ENCODE data around the gene ABCC4.

The ABCC4 gene

DNA sequence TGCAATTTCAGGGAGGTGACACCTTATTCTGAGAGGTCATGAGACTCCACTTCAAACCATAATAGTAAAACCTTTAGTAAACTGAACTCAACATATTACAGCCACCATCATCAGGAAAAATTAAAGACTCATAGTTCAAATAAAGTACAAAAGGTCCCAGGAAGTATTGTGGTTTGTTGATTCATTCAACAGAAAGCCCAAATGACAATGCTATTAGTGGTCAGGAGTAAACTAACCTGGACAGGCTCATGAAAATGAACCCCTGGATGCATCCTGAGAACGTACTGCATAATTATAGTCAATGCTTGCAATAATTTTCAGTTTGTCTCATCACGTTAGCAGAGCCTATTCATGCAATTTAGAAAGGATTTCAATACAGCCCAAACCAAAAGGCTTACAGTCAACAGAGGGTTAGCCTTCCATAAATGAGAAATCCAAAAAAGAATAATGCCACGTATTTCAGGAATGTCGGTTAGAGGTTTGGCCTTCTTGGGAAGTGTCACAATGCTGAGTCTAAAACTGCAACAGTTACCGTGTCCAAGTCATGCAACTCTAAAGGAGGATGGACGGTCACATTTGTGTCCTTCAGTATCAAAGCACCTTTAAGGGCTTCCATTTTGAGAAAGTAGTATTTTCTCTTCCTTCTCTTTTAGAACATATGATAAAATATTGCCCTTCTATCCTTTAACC is 280.8 kb downstream of the ABCC4 start:
- no peak for FAIRE-seq
- DNase-seq (ENCODE audit: insufficient read length, low spot score): no peak

DNA sequence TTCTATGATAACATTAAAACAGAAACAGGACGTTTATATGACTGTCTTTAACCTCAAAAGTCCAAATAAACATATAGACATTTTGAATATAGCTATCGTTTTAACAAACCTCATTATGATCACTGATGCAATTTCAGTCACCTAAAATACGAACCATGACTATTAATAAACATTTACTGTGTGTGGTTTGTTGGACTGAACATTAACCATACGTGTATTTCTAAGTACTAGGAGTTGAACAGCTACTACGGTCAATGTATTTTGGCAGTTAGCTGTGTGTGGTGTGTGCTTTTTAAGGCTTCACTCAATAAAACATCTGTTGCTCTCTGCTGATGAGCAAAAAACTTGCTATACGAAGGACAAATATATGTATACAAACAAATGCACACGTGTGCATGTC is 281.4 kb downstream of the ABCC4 start:
- FAIRE-seq: no peak
- no peak for DNase-seq (ENCODE audit: insufficient read length, low spot score)

DNA sequence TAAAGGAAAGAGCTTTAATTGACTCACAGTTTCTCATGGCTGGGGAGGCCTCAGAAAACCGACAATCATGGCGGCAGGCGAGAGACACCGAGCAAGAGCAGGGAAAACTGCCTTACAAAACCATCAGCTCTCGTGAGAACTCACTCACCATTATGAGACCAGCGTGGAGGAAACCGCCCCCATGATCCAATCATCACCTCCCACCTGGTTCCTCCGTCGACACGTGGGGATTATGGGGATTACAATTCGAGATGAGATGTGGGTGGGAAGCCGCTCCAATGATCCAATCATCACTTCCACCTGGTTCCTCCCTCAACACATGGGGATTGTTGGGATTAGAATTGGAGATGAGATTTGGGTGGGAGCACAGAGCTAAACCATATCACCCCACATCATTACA is 293.9 kb downstream of the ABCC4 start:
- no peak for DNase-seq (ENCODE audit: insufficient read length, low spot score)
- no peak for FAIRE-seq

DNA sequence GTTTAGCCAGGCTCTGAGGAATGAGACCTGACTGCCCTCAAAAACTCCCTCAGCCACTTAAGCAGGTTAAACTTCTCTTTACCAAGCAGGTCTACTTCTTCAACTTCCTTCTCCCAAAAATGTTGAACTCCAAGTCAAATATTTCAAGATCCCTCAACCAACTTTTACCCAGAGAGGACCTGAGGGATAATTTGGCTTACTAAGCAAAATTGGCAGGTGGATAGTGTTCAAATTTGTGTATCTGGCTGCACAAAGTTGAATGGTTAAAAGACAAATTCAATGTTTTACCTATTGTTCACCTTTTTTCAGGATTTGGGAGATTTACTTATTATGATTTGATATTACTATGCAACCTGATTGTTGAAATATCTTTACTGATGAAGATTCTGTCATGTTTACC is 296.0 kb downstream of the ABCC4 start:
- DNase-seq (ENCODE audit: insufficient read length, low spot score): no peak
- FAIRE-seq: no peak

DNA sequence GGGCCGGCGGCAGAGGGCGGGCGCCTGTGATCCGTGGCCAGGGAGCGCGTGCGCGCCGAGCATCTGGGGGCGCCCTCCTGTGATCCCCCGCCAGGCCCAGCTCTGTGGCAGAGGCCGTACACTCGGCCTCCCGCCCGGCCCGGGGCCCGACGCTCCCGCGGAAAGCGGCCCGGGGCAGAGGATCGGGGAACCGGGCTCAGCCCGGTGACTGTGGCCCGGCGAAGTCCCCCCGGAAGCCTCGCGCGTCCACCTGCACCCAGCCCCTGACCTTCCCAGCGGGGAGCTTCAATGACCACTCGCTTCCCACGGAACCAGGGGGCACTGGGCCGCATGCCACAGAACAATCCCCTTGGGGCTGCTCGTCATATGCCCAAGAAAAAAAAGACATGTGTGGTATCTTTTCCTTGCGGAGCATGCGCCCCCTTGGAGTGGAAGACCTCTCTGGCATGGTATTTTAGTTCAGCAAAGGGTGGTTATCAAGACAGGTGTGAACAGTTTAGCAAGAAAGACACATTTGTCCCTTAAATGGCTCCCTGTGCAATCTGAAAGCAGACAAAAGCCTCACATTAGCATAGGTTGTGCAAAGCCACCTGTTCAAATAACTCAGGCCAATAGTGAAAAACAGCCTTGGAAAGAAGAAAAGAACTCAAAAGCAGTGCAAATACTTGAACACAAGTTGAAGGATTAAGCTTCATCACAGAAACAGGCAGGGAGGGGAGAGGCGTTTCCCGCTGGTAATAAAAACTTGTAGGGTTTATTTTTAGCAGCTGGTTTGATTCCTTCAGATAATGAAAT is 298.0 kb downstream of the ABCC4 start:
- FAIRE-seq: no peak
- DNase-seq (ENCODE audit: insufficient read length, low spot score): no peak

DNA sequence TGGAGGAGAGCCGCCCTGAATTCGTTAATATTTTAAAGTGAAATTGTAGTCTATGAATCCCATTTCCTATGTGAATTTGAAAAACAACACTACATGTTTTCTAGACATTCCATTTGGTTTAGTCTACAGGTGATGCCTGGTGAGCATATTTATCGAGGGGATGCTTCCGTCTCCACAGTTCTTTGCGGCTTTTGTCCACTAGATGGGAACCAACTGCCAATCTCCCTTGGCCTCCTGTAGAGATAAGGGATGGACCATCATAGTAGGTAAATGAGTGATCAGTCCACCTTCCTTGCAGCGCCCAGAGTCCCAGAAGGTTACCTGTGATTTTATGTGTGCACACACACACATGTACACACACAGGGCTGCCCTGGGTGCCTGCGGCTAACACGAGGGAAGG is 299.1 kb downstream of the ABCC4 start:
- FAIRE-seq (no peak), DNase-seq (ENCODE audit: insufficient read length, low spot score) (no peak)

DNA sequence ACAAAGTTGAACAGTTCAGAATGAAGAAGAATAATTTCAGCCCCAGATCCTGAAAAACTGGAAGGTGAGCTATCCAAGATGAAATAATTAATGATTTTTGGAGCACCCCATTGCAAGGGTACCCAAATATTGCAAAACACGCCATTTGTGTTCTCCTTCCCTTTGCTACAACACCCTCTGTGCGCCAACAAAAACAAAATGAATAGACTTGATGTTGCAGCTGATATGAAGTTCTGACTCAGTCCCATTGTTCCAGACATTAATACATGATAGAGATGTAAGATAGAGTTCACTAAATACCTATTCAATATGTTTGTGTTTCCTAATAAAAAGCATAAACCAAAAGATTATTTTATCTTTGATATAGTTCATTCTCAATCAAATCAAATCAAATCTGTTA is 301.4 kb downstream of the ABCC4 start:
- FAIRE-seq: no peak

DNA sequence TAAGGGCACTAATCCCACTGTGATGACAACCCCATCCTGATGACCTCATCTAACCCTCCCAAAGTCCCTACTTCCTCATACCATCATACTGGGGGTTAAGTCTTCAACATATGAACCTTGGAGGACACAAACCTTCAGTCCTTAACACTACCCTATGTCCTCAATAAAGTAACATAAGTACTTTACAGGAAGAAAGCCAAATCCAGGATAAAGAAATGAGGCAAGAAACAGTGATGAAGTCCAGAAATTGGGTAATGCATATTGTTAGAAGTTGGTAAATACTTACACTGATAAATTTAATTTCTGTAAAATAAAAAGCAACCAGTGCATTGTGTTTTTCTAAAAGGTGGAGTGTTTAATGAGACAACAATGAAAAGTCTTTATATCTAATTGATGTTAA is 304.1 kb downstream of the ABCC4 start:
- no peak for DNase-seq (ENCODE audit: insufficient read length, low spot score)
- FAIRE-seq: no peak

More for the DNA sequence above, 301.4 kb downstream of the ABCC4 start:
- DNase-seq (ENCODE audit: insufficient read length, low spot score): no peak

DNA sequence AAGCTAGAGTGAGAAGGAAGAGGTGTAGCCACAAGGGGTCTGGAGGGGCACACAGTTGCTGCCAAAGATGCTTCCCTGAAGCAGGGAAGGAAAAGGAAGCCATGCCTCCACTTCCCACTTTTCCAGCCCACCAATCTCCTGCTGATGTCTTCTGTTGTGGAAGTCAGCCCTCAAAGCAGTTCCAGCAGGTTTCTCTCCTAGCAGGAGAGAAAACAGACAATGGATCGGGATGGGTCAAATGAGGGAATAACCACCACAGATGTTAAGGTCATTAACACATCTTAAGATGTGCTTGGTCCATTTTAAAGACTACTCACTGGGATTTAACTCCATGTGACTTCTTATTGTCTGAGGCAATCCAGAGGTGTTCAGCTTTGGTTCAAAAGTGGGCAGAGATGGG is 304.8 kb downstream of the ABCC4 start:
- no peak for FAIRE-seq
- no peak for DNase-seq (ENCODE audit: insufficient read length, low spot score)

DNA sequence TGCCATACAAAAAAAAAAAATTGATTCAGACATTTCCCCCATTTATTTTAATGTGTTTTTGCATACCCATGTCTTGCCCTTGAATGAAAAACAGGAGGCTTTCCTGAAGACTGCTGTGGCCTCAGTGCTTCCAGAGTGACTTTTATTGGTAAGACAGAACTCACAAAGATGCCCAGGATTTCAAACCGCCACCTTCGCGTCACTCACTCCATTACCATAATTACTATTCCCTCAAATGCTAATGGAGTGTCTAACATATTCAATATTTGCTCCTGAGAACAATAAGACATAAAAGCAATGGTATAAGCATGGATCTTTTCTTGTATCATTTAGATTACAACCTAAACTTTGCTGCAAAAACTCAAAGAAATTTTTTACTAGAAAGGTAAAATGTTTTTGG is 306.7 kb downstream of the ABCC4 start:
- DNase-seq (ENCODE audit: insufficient read length, low spot score): no peak
- no peak for FAIRE-seq

DNA sequence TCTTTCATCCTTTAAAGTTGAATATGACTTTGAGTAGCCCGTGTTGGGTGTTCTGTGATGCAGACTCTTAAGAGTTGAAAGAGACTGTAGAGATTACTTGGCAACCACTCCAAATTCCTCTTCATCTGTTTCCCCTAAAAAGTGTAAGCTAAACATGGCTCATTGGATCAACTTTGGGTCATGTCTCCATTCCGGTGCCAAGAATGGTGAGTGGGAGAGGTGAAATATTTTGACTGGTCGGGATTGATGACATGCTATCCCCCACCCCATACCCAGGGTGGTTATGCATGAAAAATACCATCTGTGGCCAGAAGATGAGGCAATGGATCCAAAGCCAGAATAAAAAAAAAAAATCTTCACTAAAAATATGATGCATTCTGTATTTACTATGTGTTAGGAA is 307.6 kb downstream of the ABCC4 start:
- FAIRE-seq (no peak), DNase-seq (ENCODE audit: insufficient read length, low spot score) (no peak)

DNA sequence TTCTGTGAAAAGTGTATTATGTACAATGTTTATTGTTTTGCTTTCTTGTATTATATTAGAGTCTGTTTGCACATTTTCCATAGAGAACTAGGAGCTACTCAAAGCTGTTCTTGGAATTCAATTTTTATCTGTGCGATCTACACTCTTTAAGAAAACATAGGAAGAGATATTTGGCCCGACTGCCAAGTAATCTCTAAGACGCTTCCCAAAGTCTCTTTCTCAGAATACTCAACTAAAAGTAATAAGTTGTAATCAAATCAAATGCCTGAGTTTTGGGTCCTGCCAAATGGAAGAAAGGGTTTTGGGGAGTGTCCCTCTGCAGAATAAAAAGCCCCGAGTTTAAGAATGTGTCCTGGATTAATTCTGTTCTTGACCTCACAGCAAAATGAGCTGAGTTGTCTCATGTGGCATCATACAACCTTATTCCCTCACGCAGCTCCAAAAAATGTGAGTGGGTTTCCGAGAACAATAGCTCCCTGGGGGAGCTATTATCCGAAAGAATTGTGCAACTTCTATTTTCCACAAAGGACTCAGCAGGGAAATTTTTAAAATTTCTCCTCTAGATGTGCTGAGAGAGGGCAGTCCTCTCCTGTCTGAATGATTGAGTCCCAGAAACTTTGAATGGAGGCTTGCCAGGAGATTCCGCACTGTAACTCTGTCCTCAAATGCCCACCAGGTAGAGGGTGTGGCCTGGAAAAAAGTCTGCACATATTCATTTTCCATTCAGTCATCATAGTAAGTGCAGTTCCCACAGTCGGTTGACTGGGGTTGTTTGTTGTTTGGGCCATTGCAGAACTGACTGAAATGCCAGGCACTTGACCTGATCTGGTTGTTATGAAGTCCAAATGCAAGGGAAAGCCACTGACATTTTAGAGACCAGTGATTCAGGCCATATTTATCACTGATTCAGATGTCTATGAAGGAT is 309.0 kb downstream of the ABCC4 start:
- no peak for FAIRE-seq

DNA sequence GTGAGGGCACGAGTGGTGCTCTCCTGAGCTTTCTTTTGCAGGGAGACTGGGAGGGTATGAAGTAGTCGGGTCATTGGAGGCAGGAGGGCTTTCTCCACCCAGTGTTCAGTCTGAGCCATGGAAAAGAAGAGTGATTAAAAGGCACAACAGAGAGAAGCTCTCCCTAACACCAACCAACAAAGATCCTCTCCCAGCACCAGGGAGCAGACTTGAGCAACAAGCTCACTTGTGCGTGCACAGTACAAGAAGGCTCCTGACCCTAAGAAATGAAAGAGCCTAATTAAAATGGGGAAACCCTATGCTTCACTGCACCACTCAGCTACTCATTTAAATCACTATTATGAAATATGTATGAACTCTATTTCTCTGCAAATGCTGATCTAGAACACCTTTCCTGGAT is 312.6 kb downstream of the ABCC4 start:
- FAIRE-seq (no peak), DNase-seq (ENCODE audit: insufficient read length, low spot score) (no peak)

More for the DNA sequence above, 309.0 kb downstream of the ABCC4 start:
- DNase-seq (ENCODE audit: insufficient read length, low spot score): no peak

DNA sequence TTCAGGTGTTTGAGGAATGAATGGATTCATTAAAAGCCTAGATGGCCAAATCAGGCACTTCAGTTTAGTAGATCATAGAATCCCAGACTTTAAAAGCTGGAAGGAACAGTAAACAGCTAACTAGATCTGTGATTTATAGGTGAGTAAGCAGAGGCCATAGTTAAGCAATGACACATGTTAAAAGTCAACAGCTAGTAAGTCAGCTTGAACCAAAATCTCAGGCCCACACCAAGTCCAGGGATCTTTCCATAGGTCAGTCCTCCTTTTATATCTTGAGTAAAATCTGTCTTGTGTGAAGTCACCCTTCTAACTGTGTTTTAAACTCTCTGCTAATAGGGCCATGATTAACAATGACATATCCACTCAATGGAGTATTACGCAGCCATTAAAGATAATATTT is 313.4 kb downstream of the ABCC4 start:
- FAIRE-seq (no peak), DNase-seq (ENCODE audit: insufficient read length, low spot score) (no peak)

DNA sequence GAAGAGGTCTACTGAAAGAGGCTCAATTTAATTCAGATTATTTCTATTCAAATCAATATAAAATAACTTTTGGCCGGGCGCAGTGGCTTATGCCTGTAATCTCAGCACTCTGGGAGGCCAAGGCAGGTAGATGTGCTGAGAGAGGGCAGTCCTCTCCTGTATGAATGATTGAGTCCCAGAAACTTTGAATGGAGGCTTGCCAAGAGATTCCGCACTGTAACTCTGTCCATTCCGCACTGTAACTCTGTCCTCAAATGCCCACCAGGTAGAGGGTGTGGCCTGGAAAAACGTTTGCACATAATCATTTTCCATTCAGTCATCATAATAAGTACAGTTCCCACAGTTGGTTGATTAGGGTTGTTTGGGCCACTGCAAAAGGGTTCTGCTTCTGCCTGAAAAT is 314.2 kb downstream of the ABCC4 start:
- no peak for DNase-seq (ENCODE audit: insufficient read length, low spot score)
- no peak for FAIRE-seq

DNA sequence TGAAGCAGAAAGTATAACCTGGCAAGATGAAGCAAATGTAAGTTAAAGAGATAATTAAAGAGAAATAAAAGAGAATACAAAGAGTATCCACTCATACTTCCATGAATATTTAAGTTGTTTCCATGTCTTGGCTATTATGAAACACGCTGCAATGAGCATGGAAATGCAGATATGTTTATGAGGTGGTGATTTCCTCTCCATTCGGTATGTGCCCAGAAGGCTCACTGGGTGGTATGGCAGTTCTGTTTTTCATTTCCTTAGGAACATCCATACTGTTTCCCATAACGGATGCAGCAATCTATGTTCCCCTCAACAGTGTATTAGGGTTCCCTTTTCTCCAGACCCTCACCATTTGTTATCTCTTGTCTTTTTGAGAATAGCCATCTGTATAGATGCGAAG is 316.3 kb downstream of the ABCC4 start:
- no peak for FAIRE-seq
- DNase-seq (ENCODE audit: insufficient read length, low spot score): no peak

DNA sequence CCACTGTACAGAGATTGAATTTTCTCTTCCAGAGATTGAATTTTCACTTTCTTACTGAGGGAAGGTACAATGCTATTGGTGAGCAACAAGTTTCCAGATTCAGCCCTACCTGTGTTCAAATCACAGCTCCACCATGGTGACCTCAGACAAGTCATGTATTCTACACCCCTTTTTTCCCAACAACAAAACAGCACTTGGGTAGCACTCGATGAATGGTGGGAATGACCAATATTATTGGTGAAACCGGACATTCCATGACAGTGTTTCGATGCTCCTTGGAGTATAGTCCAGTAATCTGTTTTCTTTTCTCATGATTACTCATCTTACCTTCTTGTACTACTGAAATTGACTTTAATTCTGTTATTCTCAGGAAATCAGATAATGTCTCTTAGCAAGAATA is 322.7 kb downstream of the ABCC4 start:
- FAIRE-seq (no peak), DNase-seq (ENCODE audit: insufficient read length, low spot score) (no peak)

DNA sequence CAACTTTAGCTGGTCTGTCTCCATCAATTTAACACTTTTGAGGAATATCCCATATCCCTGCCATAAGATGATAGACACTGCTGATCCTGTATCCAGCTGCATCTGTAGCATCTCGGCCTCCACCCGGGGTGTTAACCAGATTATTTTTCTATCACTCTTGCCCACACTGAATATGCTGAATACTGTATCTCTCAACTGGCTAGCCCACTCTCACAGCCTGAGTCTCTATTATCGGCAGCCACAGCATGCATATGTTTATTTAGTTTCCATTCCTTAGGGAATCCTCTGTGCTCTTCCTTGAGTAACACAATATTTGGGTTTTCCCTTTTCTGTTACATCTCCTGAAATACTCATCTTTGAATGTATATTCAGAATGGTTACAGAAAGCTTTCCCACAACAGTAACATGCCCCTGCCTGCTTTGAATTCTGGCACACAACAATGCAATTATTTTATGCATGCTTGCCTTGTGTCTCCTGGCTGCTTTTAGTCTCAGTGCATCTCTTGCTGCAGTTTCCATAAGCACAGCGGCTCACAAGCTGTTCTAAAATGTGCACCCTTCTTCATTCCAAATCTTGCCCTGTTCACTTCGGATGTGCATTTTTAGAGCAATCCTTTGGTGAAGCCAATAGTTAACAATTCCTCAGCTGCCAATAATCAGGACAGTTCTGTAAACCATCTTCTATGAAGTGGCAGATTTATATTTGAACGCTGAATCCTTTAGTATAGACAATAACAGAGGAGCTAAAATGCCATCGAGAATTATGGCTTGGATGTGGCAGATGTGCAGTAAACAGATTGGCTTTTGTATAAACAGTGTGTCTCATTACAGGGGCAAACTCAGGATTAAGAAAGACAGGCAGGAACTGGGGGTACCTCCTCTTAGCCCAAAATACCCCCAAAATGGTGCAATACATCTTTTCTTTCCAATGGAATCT is 327.0 kb downstream of the ABCC4 start:
- FAIRE-seq: no peak
- no peak for DNase-seq (ENCODE audit: insufficient read length, low spot score)

DNA sequence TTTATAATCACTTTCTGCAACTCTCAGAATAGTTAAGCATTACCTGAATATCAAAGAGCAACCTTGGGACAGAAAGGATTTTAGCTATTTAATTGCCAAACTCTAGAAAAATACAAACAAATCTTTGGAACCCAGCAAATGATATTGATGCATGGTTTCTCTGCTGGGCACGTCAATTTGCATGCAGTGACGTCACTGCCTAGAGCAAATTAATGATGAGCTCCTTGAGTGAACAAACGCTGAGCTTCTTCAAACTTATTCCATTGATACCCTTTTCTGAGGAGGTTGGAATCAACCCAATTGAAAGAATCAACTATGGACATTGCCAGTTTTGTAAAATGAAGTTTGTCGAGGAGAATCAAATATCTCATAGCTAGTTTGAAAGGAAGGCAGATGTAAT is 329.0 kb downstream of the ABCC4 start:
- FAIRE-seq: no peak
- no peak for DNase-seq (ENCODE audit: insufficient read length, low spot score)
